ENCODE measurements around the gene CHKA. TPM values are rescaled to one million over a fixed set of nuclear protein-coding genes. Genes with fewer than 3 reads are reported as not detected.
A peak's percentile ranks its signal among the peaks of the same experiment; 100 is the strongest.

Gene CHKA
- total RNA-seq, 3 donors from 2014 or later: 15.1 to 20.2 (median 18.9) TPM

DNA sequence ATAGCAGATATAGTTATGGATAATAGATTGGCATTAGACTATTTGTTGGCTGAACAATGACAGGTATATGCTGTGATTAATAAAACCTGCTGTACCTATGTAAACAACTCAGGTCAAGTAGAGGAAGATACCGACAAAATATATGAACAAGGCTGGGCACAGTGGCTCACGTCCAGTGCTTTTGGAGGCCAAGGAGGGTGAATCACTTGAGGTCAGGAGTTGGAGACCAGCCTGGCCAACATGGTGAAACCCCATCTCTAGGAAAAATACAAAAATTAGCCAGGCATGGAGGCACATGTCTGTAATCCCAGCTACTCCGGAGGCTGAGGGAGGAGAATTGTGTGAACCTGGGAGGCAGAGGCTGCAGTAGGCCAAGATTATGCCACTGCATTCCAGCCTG, 14.0 kb upstream of the CHKA start:
- H3K27me3 Mint-ChIP-seq (ENCODE audit: low read depth): peaks cover 4% of the 10 kb centered on the region
- no peak overlapping the region for H3K4me3 Mint-ChIP-seq
- H3K36me3 Mint-ChIP-seq (ENCODE audit: insufficient read depth): peaks cover 2% of the 10 kb centered on the region
- no peaks in the 10 kb centered on the region for H3K4me1 Mint-ChIP-seq (ENCODE audit: low read depth)
- DNase-seq (no peak), ATAC-seq (no peak)
- H3K9me3 Mint-ChIP-seq: peaks cover 5% of the 10 kb centered on the region

DNA sequence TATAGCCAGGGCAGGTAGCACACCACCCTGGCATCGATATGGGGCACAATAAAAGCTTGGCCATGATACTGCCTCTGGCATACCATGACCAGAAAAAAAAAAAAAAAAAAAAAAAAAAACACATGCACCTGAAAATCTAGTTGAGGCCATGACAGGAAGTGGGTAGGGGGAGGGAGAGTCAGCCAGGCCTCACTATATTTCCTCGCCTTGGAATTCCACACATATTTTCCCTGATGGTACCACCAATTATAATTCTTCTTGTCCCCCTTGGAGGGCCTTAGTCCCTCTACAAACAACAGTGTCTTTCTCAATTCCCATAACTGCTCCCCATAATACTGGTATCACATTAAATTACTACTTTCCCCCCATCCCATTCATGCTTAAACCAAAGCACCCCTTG, 12.6 kb upstream of the CHKA start:
- DNase-seq (no peak), ATAC-seq (no peak)
- Mint-ChIP-seq H3K4me3 (no peak overlapping the region), H3K9me3 (peaks cover 5% of the 10 kb centered on the region), H3K36me3 (ENCODE audit: insufficient read depth) (peaks cover 2% of the 10 kb centered on the region), H3K27me3 (ENCODE audit: low read depth) (peaks cover 16% of the 10 kb centered on the region), H3K4me1 (ENCODE audit: low read depth) (no peaks in the 10 kb centered on the region)

DNA sequence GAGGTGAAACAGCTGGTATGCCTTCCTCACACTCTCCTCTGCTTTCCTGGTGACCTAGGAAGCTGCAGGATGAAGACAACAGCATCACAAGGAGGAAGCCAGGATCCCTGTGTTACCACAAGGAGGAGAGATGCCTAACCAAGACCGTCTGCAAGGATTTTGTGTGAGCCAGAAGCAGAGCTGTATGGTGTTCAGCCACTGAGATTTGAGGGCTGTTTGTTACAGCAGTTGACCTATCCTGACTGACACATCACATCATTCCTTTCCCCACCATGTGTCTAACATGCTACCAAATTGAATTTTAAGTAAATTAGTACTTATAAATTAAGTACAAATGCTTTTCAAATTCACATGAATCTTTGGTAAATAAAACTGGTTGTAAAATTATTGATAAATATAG, 8.9 kb upstream of the CHKA start:
- Mint-ChIP-seq H3K36me3 (ENCODE audit: insufficient read depth) (peaks cover 2% of the 10 kb centered on the region), H3K27me3 (ENCODE audit: low read depth) (peaks cover 20% of the 10 kb centered on the region), H3K4me1 (ENCODE audit: low read depth) (no peaks in the 10 kb centered on the region), H3K4me3 (no peak overlapping the region), H3K9me3 (peaks cover 5% of the 10 kb centered on the region)
- DNase-seq (no peak), ATAC-seq (no peak)

DNA sequence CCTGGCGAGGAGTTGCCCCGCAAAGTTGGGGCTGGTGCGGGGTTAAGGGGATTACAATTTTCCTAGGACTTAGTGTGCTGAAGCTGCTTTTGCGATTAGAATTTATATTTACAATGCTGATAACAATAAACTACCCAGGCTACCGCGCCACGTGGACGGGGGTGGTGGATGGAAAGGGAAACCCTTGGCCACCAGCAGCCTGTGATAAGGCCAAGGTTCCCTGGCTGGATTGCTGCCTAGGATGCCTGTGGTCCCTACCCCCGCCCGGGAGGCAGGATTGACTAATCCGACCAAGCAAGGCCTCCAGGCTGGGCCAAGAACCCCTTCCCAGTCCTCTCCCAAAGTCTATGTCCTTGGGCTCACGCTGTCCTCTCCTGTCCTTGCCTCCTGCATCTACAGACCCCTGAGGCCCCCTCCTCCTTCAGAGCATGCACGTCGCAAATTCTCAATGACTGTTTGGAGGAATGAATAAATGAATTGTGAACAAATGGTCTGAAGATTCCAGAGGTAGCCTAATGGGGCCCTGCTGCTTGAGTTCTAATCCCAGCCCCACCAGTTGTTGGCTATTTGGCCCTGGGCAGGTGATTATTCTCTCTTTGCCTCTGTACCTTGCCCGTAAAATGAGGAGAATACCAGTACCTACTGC, 7.6 kb upstream of the CHKA start:
- DNase-seq: no peak
- peaks cover 5% of the 10 kb centered on the region for H3K9me3 Mint-ChIP-seq
- H3K27me3 Mint-ChIP-seq (ENCODE audit: low read depth): peaks cover 18% of the 10 kb centered on the region
- no peak overlapping the region for H3K4me3 Mint-ChIP-seq
- no peak for ATAC-seq
- H3K4me1 Mint-ChIP-seq (ENCODE audit: low read depth): no peaks in the 10 kb centered on the region
- peaks cover 2% of the 10 kb centered on the region for H3K36me3 Mint-ChIP-seq (ENCODE audit: insufficient read depth)

DNA sequence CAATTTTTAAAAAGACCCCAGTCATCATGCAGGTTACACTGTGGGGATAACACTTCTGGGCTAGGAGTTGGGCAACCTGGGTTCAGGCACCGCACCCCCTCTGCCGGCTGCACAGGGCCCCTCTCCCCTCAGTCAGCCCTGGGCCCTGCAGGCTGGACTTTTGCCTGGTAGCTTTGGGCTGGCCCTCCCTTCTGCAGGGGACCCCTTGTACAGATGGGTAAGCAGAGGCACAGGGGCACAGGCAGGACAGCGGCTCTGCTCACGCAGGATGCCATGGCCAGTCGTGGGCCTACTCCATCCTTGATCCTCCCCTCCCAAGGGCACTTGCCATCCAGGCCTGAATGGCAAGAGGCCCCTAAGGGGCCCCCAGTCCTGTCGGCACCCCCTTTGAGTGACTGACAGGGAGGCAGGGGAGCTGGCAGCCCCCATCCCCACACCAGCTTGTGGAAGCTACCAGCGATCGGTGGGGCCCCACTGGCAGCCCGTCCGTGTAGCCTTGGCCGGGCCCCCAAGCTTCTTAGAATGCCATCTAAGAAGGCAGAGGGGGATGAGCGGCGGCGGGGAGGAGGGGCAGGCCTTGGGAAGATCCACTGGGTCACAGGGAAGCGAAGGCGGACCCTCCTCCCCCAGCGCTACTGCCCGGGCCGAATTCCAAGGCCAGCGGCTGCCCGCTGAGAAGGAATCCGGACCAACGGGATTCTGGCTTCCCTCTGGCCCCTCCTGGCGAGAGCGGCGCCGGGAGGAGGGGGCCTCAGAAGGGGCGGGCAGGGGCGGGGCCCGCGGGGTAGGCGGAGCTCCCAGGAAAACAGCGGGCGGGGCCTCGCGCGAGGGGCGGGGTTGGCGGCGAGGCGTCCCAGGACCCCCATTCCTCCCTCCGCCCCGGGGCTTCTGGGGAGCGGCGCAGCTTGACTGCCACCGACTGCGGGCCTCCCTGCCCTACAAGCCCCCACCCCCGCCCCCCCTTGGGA, 6.8 kb upstream of the CHKA start:
- Mint-ChIP-seq H3K27me3 (ENCODE audit: low read depth) (peaks cover 18% of the 10 kb centered on the region), H3K4me1 (ENCODE audit: low read depth) (no peaks in the 10 kb centered on the region), H3K36me3 (ENCODE audit: insufficient read depth) (peaks cover 2% of the 10 kb centered on the region), H3K9me3 (peaks cover 5% of the 10 kb centered on the region), H3K4me3 (no peak overlapping the region)
- ATAC-seq (no peak), DNase-seq (no peak)

DNA sequence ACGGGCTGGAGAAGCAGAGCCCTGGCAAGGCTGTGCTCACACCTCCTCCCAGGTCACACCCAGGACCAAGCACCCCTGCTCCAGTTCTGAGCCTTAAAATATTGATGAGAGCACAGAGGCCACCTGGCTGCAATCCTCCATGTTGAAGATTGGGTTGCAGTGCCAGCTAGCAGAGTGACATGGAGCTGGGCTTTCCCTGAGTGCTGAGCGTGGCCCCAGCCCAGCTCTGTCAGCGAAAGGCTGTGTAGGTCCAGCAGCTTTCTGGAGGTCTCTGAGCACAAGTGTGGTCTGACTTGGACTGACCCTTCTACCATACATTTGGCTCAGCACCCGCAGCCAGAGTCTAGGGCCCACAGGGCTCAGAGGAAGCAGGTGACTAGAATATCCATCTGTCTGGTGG, 4.0 kb upstream of the CHKA start:
- H3K9me3 Mint-ChIP-seq: no peaks in the 10 kb centered on the region
- ATAC-seq: no peak
- H3K36me3 Mint-ChIP-seq (ENCODE audit: insufficient read depth): no peaks in the 10 kb centered on the region
- no peak for DNase-seq
- H3K4me1 Mint-ChIP-seq (ENCODE audit: low read depth): peaks cover 3% of the 10 kb centered on the region
- H3K4me3 Mint-ChIP-seq: no peak overlapping the region
- H3K27me3 Mint-ChIP-seq (ENCODE audit: low read depth): peaks cover 16% of the 10 kb centered on the region

DNA sequence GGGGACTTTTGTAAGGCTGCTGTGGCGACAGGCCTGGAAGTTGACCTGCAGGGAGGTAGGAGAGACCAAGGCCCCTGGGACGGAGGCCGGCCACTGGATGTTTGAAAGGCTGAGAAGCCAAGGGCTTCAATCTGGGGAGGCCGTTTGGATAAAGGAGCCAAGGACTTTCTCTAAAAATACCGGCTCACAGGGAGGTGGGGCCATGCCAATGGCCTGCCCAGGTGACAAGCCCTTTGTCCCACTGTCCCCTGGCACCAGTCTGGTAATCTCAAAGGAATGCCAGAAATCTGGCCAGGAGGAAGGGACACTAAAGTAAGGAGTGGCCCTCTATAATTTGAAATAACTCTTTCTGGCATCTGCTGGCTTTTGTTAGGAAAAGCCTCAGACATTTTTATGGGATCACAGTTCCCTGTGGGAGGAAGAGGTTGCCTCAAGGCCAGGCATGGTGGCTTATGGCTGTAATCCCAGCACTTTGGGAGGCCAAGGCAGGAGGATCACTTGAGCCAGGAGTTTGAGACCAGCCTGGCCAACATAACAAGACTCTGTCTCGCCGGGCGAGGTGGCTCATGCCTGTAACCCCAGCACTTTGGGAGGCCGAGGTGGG, 1.9 kb upstream of the CHKA start:
- ATAC-seq (no peak), DNase-seq (no peak)
- H3K36me3 Mint-ChIP-seq (ENCODE audit: insufficient read depth): no peaks in the 10 kb centered on the region
- H3K4me3 Mint-ChIP-seq: no peak overlapping the region
- H3K27me3 Mint-ChIP-seq (ENCODE audit: low read depth): peaks cover 1% of the 10 kb centered on the region
- no peaks in the 10 kb centered on the region for H3K9me3 Mint-ChIP-seq
- peaks cover 7% of the 10 kb centered on the region for H3K4me1 Mint-ChIP-seq (ENCODE audit: low read depth)

DNA sequence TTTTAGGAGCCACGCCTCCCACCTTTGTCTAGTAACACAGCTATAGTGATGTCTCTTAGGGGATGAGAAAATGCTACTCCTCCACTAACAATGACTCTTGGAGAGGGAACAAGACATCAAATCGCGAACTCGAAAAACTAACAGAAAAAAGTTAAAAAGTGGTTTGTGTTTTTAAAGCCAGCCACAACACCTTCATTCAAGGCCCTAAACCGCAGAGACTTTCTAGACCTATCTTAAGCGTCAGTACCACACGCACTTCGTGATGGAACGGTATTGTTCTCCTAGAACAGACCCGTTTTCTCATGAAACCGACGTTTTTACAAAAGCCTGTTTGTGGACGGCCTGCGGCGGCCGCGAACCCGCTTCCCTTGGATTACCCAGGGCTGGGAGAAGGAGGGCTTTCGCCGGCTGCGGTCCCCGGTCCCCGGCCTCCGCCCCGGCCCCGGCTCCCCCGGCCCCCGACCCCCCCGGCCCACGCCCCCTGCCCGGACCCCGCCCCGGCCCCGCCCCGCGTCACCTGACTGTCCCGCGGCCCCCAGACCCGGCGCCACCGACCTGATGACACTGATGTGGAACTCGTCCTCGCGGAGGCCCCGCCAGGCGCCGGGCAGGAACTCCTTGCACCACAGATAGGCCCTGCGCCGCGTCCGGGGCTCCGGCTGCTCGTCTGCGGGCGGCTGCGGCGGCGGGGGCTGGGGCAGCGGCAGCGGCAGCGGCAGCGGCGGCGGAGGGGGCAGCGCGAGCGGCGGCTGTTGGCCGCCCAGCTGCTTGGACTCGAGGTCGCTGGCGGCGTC, 718 bp downstream of the CHKA start:
- ATAC-seq: peak; percentile 17 to 36
- H3K4me3 Mint-ChIP-seq: peak overlapping the region; percentile 73
- H3K27me3 Mint-ChIP-seq (ENCODE audit: low read depth): no peaks in the 10 kb centered on the region
- peak; percentile 21 for DNase-seq
- peaks cover 7% of the 10 kb centered on the region for H3K4me1 Mint-ChIP-seq (ENCODE audit: low read depth)
- no peaks in the 10 kb centered on the region for H3K9me3 Mint-ChIP-seq
- H3K36me3 Mint-ChIP-seq (ENCODE audit: insufficient read depth): no peaks in the 10 kb centered on the region

DNA sequence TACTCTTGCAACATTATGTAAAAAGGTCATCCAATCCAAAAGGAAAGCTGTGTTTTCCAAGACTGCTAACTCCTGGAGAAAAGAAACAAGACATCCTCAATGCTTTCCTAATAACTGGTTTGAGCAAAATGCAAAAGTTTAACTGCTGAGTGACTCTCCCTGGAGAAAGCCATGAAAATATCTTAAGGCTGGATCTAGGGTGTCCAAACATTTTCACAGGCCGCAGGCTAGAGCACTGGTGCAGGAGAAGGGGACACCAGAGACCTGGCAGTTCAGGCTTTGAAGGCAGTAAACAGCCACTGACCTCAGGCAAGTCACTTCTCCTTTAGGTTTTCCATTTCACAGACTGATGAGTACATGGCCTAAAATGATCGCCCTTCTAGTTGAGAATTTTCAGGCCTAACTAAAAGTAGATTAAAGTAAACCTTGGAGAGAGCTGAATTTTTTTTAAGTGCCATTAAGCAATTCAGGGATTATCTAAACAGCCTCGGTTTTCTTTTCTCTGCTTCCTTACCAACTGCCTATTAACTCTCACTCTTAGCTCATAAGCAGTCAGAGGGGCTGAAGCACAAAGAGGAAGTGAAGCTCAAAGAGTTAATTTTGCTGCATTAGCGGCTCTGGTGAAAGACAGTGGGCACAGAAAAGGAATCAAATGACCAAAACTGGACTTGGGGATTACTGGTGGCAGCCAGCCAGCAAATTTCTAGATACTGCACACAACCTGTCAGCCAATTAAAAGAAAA, 2.3 kb downstream of the CHKA start:
- Mint-ChIP-seq H3K36me3 (ENCODE audit: insufficient read depth) (no peaks in the 10 kb centered on the region), H3K4me1 (ENCODE audit: low read depth) (peaks cover 7% of the 10 kb centered on the region), H3K4me3 (no peak overlapping the region), H3K9me3 (no peaks in the 10 kb centered on the region), H3K27me3 (ENCODE audit: low read depth) (no peaks in the 10 kb centered on the region)
- DNase-seq (no peak), ATAC-seq (no peak)

DNA sequence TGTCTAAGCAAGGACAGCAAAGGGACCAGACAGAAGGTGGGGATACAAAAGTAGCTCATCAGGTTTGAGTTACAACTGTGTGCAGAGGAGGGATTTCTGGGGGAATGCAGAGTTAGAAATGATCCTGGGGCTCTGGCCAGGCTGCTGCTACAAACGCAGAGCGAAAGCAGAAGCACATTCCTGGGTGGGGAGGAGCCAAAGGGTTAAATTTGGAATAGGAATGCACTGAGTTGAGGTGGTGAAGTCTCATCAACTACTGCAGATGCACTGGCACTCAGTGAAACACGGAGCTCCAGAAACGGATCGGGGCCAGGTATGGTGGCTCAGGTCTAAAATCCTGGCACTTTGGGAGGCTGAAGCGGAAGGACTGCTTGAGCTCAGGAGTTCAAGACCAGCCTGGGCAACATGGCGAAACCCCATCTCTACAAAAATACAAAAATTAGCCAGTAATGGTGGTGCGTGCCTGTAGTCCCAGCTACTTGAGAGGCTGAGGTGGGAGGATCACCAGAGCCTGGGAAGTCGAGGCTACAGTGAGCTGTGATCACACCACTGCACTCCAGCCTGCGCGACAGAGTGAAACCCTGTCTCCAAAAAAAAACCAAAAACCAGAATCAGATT, 3.2 kb downstream of the CHKA start:
- Mint-ChIP-seq H3K9me3 (no peaks in the 10 kb centered on the region), H3K4me1 (ENCODE audit: low read depth) (peaks cover 7% of the 10 kb centered on the region), H3K27me3 (ENCODE audit: low read depth) (no peaks in the 10 kb centered on the region), H3K4me3 (no peak overlapping the region), H3K36me3 (ENCODE audit: insufficient read depth) (no peaks in the 10 kb centered on the region)
- DNase-seq (no peak), ATAC-seq (no peak)

DNA sequence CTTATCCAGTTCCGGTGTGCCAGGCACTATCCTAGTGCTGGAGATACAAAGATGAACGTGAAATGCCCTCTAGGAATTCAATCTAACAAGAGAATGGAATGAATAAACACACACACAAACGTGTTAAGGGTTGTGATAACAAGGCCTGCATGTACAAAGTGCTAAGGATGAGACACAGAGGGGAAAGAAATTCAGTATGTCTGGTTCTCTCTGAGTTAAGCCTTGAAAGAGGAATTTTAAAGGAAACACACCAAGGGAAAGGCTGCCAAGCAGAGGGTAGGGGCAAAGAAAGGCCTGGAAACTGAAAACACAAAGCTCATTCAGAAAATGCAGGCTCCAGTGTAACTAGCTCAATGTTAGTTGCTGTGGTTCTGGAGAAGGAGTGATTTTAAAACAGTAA, 4.2 kb downstream of the CHKA start:
- Mint-ChIP-seq H3K4me3 (no peak overlapping the region), H3K9me3 (no peaks in the 10 kb centered on the region)

DNA sequence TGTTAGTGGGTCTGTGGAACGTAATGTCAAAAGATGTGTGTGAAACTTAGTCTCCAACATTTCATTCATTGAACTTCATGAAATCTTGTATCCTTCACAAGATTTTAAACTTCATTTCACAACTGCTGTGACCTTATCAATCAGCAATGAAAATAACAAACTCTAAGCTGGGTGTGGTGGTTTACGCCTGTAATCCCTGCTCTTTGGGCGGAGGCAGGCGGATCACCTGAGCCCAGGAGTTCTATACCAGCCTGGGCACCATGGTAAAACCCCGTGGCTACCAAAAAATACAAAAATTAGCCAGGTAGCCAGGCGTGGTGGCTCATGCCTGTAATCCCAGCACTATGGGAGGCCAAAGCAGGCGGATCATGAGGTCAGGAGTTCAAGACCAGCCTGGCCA, 5.1 kb downstream of the CHKA start:
- Mint-ChIP-seq H3K27me3 (ENCODE audit: low read depth) (no peaks in the 10 kb centered on the region), H3K4me3 (no peak overlapping the region), H3K4me1 (ENCODE audit: low read depth) (peaks cover 5% of the 10 kb centered on the region), H3K36me3 (ENCODE audit: insufficient read depth) (no peaks in the 10 kb centered on the region), H3K9me3 (no peaks in the 10 kb centered on the region)
- ATAC-seq (no peak), DNase-seq (no peak)

More for the DNA sequence above, 4.2 kb downstream of the CHKA start:
- no peaks in the 10 kb centered on the region for H3K36me3 Mint-ChIP-seq (ENCODE audit: insufficient read depth)
- peaks cover 5% of the 10 kb centered on the region for H3K4me1 Mint-ChIP-seq (ENCODE audit: low read depth)
- DNase-seq (no peak), ATAC-seq (no peak)
- no peaks in the 10 kb centered on the region for H3K27me3 Mint-ChIP-seq (ENCODE audit: low read depth)

DNA sequence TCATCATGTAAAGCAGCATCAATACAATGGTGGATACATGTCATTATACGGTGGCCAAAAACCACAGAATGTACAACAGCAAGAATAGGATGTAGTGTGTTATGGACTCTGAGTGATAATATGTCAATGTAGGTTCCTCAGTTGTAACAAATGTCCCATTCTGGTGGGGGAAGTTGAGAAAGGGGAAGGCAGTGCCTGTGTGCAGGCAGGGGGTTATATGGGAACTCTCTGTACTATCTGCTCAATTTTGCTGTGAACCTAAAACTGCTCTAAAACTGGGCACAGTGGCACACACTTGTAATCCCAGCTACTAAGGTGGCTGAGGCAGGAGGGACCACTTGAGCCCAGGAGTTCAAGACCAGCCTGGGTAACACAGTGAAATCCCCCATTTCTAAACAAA, 5.9 kb downstream of the CHKA start:
- no peak for ATAC-seq
- no peaks in the 10 kb centered on the region for H3K36me3 Mint-ChIP-seq (ENCODE audit: insufficient read depth)
- DNase-seq: no peak
- no peaks in the 10 kb centered on the region for H3K27me3 Mint-ChIP-seq (ENCODE audit: low read depth)
- peaks cover 5% of the 10 kb centered on the region for H3K4me1 Mint-ChIP-seq (ENCODE audit: low read depth)
- no peaks in the 10 kb centered on the region for H3K9me3 Mint-ChIP-seq
- H3K4me3 Mint-ChIP-seq: no peak overlapping the region
